Measurements from ENCODE around the gene ICOS. TPM values are rescaled to one million over a fixed set of nuclear protein-coding genes. Genes with fewer than 3 reads are reported as not detected.

The ICOS gene, protein sequence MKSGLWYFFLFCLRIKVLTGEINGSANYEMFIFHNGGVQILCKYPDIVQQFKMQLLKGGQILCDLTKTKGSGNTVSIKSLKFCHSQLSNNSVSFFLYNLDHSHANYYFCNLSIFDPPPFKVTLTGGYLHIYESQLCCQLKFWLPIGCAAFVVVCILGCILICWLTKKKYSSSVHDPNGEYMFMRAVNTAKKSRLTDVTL
- total RNA-seq, result 0.18 TPM

DNA sequence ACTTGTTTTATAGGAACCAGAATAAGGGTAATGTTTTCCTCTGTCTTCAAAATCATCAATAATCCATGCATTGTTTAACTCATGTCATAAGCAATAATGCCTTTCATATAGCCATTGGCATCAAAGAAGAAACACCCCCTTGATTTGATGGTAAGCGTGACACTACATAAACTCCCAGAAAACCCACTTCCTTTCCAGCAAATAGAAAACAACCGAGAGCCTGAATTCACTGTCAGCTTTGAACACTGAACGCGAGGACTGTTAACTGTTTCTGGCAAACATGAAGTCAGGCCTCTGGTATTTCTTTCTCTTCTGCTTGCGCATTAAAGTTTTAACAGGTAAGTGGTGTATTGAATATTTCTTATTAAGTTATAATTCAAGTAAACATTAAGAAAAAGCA, at the start of gene ICOS:
Gene ICOS, plus strand, starts transcription at position 229 of the 400 bp plus-strand sequence. Its CDS starts 52 bp downstream, at position 281.
- ATAC-seq, result no peak
- DNase-seq (ENCODE audit: low spot score), result no peak

DNA sequence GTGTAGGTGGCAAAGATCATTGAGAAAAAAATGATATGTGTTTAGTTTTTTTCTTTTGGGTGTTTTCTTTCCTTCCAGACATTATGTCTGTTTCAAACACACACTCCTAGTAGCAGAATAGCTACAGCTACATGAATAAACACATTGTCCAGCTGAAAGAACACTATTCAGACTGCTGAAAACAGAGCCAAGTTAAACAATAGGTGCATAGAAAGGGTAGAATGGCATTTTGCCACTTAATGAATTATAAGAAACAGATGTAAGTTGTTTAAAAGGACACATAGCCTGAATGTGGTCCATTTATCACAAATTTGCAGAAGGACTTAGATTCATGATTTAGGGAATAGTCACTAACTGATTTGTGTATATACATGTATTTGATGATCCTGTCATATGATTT, 48.9 kb upstream of the ICOS start:
- ATAC-seq (no peak), DNase-seq (ENCODE audit: low spot score) (no peak)

DNA sequence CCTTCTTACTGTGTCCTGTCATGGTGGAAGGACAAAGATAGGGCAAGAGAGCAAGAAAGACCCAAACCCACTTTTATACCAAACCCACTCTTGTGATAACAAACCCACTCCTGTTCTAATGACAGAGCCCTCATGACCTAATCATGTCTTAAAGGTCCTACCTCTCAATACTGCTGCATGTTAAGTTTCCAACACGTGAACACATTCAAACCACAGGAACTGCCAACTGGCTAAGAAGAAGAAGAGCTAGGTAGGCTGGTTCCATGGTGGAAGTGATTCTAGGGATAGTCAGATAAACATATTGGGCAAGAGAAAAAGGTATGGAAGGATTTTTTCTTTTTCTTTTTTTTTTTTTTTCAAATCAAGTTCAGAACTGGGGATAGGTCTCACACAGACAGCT, 47.0 kb upstream of the ICOS start:
- ATAC-seq, result no peak
- DNase-seq (ENCODE audit: low spot score), result no peak

DNA sequence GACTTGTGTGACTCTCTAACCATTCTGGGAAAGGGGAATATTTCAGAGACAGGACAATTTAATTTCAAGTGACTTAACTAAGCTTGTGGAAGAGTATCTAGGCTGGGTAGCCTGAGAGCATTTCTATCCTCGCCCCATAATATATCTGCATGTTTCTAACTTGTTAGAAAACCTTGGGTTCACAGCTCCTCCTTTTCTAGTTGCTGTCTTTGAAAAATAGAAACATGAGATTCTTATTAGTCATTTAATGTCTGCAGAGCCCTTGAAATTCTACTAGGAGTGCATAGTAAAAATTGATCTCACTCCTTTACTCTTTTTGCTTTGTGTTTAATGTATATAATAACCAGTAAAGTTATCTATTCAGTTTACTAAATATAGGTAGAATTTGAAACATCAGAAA, 46.6 kb upstream of the ICOS start:
- DNase-seq (ENCODE audit: low spot score) (no peak), ATAC-seq (no peak)

DNA sequence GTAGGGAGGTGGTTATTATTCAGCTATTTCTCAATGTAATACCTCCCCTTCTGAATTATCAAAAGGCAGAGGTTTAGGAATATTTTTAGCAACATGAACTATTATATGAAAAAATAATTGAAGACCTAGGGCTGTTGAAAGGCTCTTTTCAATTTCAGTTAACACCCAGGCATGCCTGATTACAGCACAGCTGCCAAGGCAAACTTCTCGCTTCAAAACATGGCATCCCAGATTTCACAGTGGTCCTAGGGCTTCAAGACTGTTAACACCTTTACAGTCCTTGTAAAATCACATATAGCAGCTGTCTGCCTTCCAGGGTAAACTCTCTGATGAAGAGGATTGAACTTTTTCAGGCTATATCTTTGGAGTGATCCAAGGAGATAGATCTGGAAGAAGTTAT, 45.8 kb upstream of the ICOS start:
- no peak for DNase-seq (ENCODE audit: low spot score)
- ATAC-seq, result no peak

DNA sequence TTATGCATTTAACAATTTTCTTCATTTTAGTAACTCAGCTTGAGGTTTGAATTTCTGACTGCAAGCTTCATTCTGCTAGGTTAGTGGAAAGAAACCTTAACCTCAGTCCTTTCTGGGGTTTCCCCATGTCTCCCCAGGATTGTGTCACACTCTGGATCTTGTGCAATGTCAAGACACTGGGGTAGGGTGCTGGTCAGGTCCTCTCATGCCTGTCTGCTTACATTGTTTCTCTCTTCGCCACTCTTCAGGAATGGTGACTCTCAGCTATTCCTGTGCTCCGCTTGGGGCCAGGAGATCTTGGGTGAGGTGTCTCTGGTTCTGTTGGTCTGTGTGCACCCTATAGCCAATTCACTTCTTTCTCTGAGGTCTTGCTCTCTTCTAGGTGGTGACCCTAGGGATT, 45.1 kb upstream of the ICOS start:
- DNase-seq (ENCODE audit: low spot score) (no peak), ATAC-seq (peak; percentile 32)

DNA sequence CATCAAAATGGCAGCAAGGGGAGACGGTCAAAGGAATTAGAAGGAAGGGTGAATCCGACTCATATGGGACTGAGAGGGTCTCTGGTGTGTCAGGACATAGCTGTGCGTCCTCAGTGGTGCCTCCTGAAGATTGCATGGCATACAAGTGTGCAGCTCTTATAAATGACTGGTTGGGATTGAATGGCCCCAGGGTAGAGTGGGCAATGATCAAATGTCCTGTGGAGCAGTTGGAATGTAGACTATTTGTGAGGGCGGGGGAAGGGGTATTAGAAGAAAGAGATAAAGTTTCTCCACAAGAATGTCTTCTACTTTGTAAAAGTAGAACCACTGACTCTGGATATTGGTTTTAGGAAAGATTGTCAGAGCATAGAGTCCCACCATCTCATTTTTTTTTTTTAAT, 44.4 kb upstream of the ICOS start:
- DNase-seq (ENCODE audit: low spot score) (no peak), ATAC-seq (no peak)

DNA sequence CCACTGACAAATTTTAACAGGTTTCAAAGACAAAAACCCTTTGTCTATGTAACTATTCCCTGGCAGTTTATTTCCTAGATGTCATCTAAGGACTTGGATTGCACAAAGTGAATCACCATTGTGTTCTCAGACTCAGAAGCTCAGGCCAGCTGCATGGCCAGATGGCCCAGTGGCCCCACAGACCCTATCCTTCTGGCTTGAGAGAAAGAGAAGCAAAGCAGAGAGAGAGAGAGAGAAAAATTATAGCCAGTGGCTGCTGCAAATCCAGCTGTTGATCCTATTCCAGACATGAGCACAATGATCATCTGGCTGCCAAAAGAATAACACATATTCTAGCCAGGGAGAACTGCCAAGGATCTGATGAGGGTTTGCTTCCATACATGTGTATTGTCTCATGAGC, 43.2 kb upstream of the ICOS start:
- ATAC-seq (no peak), DNase-seq (ENCODE audit: low spot score) (no peak)

DNA sequence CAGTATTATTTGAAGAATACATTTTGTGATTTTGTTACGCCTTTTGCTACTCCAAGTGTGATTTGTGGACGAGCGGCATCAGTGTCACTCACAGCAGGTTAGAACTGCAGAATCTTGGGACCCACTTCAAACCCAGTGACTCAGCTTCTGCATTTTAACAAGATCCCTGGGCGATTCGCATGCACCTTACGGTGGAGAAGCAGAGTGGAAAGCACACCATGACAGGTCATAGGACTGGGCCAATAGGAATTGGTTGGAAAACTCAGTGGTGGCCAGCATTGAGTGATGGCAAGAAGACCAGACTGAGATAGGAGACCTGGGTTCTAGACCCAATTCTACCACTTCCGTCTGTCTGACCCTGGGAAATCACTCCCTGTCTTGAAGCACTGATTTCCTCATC, 42.7 kb upstream of the ICOS start:
- ATAC-seq (no peak), DNase-seq (ENCODE audit: low spot score) (no peak)

DNA sequence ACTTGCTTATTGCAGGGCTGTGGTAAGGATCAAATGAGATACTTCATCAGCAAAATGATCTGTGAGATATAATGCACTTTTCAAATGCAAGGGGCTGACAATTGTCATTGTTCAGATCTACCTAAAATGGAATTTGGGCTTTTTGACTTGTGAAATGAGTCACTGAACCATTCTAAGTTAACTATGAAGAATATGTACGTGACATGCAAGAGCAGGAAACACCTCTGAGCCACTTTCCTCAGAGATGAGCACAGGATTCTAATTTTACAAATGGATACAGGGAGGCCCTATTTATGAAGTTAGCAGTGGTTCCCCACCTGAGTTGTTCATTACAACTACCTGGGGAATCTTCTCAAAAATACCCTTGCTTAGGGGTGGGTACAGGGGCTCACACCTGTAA, 42.3 kb upstream of the ICOS start:
- no peak for DNase-seq (ENCODE audit: low spot score)
- no peak for ATAC-seq

DNA sequence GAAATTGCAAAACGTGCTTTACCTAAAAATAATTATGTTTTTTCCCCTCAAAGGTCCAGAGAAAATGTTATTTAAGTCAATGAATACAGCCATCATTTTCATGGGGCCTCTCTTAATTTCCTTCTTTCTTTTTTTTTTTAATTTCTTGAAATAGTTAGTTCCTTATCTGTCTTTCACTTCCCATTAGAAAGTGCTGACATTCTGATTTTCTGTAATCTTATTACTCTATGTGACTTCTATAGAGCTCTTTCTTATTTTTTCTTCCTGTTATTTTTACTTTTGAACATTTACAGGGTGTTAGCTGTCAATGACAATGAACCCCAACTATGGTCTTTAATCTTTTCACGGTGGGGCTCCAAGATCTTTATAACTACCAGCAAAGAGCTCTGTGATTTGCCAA, 39.0 kb upstream of the ICOS start:
- ATAC-seq (no peak), DNase-seq (ENCODE audit: low spot score) (no peak)

DNA sequence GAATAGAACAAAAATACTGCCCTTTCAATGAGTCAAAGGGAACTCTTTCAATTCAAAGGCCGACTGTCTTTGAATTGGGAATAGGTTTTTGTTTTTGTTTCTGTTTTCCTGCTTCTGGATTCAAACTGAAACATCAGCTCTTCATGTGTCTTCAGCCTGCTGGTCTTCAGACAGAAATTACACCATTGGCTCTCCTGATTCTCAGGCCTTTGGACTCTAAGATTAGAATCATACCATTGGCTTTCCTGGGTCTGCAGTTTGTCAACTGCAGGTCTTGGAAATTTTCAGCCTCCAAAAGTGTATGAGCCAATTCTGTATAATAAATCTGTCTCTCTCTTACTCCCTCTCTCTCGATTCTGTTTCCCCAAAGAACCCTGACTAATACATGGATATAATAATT, 37.9 kb upstream of the ICOS start:
- DNase-seq (ENCODE audit: low spot score) (no peak), ATAC-seq (no peak)

DNA sequence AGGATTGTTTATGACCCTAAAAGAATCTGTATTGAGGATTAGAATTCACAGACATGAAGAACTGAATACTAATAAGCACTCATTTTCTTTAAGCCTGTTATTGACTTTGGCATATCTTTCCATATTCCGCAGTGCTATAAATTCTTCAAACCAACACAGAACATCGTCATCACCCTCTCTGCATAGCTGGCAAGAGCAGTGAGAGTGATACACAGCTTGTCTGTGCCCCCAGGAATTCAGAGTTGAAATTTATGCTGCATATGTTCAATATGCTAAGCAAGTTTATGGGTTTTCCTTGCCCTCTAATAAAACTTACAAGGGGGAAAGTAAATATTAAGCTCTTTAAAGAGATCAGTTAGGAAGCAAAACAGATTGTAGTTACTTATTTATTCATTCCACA, 36.3 kb upstream of the ICOS start:
- no peak for ATAC-seq
- no peak for DNase-seq (ENCODE audit: low spot score)

DNA sequence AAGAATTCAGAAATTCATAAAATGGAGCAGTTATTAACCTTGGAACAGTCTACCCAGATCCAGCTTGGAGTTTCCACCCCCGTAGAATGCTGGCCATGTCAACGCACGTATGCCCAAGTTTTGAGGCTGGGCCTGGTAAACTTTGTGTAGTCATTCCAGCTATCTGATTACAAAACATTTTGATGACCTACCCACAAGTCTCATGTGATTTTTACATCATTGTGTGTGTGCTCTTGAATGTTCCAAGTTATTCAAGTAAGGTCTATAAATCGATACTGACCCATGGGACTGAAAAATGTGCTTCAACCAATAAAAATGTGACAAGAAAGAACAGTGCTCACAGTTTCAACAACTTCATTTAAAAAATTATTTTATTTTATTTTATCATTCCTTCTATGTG, 32.5 kb upstream of the ICOS start:
- ATAC-seq (no peak), DNase-seq (ENCODE audit: low spot score) (no peak)

DNA sequence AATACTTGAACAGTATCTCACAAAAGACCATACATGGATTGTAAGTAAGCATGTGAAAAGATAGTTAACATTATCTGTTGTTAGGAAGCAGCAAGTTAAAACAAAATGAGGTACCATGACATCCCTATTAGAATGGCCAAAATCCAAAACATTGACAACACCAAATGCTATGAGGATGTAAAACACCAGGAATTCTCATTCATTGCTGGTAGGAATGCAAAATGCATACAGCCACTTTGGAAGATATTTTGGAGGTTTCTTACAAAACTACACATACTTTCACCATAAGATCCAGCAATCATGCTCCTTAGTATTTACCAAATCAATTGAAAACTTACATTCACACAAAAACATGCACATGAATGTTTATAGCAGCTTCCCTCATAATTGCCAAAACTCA, 30.9 kb upstream of the ICOS start:
- DNase-seq (ENCODE audit: low spot score) (no peak), ATAC-seq (no peak)

DNA sequence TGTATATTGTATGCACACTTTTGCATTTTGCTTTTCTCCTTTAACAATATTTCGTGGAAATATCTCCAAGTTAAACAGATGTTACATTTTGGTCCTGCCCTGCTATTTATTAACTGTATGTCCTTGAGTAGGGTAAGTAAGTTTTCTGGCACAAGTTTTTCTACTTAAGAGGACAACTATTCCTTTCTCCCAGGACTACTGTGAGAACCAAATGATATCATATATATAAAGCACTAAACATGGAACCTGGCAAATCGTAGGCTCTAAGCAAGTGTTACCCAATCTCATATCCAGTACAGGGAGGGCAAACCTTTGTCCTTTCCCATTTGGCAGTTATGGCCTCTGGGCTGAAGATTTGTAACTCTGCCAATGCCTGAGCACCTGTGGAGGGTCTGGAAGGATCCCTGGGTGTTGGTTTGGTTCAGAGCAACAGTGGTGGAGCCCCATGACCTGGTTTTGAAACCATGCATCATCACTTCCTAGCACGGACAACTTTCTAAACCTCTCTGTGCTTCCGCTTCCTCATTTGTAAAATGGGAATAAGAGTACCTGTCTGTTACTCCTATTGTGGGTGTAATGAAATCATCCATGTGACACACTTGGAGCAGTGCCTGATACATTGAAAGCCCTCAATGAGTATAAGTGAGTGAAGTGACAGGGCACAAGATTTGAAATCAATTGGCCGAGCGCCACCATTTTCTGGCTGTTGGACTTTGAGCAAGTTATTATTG, 28.3 kb upstream of the ICOS start:
- peak; percentile 66 for ATAC-seq

DNA sequence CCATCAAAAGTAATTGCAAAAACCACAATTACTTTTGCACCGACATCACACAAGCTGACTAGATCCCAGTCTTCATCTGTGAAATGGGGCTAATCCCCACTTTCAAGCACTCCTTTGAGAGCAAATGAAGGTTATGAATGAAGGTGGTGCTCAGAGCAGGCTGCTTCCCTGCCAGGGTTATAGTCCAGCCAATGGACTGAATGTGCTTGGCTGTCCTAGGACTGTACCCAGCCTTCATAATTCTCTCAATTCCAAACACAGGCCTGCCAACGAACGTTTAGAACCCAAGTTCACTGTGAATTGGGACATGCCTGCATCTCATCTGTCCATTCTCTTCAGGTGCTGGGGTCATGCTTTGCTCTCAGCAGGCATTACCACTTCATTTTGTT, 27.8 kb upstream of the ICOS start:
- ATAC-seq, result peak; percentile 68
- DNase-seq (ENCODE audit: low spot score), result no peak

More for the DNA sequence above, 28.3 kb upstream of the ICOS start:
- no peak for DNase-seq (ENCODE audit: low spot score)

DNA sequence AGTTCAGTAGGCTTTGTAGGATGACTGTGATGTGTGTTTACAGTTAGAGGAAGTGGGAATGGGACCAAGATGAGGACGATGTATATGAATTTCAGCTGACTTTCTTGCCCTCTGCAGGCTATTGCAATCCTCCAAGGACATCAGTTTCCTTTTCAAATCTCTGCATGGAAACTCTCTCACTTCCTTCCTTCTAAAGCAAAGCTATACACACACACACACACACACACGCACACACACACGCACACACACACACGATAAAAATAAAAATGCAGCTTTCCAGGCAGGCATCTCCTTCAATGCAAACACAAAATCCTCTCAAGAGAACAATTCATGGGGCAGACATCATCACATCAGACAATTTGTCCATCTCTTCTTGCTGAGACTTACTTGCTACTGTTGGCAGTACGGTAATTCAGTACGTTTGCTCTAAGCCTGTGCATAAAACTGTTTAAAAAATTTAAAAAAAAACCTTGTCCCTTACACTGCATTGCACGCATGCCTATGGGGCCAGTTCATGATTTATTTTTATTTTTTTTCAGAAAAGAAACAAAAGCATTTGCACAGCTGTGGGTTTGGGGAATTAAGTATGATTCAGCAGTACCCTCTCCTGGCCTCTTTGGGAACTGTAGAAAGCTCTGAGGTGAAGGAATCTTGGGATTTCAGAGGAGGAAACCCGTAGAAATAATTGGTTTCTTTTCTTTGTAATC, 27.1 kb upstream of the ICOS start:
- DNase-seq (ENCODE audit: low spot score) (no peak), ATAC-seq (peak; percentile 74)

DNA sequence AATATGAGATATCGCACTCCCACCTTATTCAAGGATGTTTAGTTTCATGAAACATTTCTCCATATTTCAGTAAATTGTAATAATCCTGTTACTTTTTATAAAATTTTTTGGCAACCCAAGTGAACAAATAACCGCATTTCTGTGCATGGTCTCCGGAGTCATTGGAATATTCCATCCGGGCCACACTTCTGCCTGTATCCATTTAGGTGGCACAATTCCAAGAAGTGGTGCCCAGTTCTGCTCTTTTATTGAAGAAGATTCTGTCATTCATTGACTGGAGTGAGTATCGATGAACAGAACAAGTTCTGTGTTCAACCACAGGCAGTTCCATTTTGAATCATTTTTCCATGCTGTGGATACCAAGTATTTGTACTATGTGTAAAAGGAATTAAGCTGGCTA, 26.6 kb upstream of the ICOS start:
- DNase-seq (ENCODE audit: low spot score) (no peak), ATAC-seq (no peak)

DNA sequence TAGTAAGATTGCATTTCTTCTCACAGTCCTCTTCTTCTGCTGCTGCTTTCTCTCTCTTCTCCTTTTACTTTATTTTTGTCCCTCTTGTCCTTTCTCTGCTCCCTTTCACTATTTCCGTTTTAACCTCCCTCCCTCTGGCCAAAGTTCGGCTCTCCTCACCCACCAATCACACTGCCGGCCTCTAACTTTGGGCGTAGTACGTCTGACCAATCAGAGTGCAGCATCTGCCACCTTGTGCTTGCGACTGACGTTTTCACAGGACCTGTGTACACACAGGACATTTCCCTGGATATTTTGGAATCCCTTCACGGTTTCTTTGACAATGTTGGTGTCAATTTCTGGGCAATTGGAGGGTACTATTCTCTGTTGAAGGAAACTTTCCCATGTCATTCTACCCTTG, 22.6 kb upstream of the ICOS start:
- DNase-seq (ENCODE audit: low spot score) (no peak), ATAC-seq (peak; percentile 29)

DNA sequence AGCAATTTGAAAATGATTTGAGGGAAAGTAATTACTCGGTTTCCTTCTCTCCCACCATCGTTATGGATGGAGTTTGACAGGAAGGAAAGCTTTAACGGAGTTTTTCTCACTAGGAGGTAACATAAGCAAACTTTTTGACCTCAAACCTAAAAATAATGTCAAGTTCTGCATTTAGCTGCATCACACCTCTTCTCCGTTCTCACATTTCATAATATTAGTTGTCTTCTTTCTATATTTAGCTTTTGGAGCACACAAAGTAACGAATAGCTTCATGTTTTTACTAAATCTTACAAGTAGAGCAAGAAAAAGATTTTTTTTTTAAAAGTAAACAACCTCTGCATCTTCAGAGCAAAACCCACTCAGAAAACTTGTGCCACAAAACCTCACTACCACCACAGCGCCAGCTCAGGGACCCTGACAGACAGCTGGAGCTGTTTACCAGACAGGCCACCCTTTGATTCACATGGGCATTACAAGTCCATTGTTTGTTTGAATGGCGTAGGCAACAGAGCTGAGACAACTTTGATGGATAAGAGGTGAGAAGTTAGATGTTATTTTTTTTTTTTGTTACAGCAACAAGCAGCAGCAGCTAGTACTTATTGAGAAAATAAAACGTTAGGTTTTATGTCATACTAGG, 21.9 kb upstream of the ICOS start:
- DNase-seq (ENCODE audit: low spot score) (no peak), ATAC-seq (no peak)

DNA sequence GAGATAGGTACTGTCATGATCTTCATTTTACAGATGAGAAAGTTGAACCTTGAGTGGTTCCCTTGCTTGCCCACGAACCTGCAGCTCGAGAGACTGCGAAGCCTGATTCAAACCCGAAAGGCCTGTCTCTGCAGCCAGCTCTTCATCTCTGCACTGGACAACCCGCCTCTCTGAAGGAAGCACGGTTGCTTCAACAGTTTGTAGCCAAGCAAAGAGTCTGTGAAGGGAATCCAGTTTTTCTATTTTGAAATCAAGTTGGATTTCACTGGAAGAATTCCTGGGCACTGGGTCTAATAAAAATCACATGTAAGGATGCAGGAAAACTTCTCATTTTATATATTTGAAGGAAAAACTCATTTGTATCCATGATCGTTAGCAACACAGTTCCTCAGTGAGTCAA, 21.3 kb upstream of the ICOS start:
- no peak for DNase-seq (ENCODE audit: low spot score)
- no peak for ATAC-seq

Data from left lobe of liver (tissue), 2 donors.